ENCODE results near the gene NRF1.

The NRF1 gene

DNA sequence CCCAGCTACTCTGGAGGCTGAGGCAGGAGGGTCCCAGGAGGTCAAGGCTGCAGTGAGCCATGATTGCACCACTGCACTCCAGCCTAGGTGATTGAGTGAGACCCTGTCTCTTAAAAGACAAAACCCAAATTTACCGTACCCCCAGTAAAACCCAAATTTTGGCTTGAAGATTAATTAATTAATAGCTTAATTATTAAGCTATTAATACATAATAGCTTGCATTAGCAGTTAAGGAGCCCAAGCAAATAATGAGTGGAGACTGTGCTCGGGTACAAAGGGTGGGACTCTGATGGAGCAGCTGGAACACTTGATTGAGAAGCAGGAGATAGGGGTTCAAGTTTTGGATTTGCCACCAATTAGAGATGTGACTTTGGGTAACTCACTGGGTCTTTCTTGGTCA, 28.9 kb downstream of the NRF1 start:
- H3K9ac ChIP-seq = no peak overlapping the region
- peaks cover 10% of the 10 kb centered on the region for H3K79me2 ChIP-seq
- no peak for TF ChIP-seq CTCF (IDR thresholded peaks at IDR 0.05)

DNA sequence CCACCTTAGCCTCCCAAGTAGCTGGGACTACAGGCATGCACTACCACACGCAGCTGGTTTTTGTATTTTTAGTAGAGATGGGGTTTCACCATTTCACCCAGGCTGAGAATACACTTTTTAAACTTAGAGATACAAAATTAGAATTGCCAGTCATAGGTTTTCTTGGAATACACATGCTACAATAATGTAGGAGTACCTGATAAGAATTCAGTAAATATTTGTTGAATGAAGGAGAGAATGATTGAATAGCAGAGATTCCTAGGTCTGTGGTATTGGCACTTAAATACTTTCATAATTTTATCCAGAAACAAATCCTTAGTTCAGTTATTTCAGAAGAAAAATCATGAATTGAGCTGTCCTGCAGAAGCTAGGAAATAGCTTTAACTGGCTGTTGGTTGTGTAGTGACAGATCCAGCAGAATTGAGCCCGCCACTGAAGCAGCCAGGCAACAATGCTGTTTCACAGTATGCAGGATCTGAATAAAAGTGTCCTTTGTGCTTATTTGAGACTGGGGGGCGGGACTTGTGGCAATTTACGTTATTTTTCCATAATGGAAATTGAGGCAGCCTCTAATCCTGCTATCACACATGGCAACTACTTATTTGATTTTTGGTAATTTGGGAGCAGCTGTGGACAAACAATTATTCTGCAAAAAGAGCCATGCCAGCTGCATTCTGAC, 31.5 kb downstream of the NRF1 start:
- no peaks in the 10 kb centered on the region for H3K9me3 ChIP-seq (ENCODE audit: control insufficient read depth, low read length)
- H3K4me1 ChIP-seq = peaks cover 2% of the 10 kb centered on the region
- no peak for TF ChIP-seq CTCF (IDR thresholded peaks at IDR 0.05)

More for the DNA sequence above, 28.9 kb downstream of the NRF1 start:
- Histone ChIP-seq H3K27me3 (ENCODE audit: control insufficient read depth, insufficient read depth, low read length) (no peaks in the 10 kb centered on the region), H3K9me3 (ENCODE audit: control insufficient read depth, low read length) (no peaks in the 10 kb centered on the region), H3K27ac (no peak overlapping the region), H3K4me3 (ENCODE audit: low read depth, low read length) (no peak overlapping the region), H3K4me2 (ENCODE audit: low read length) (no peak overlapping the region), H3K4me1 (peaks cover 2% of the 10 kb centered on the region), H2AFZ (no peak overlapping the region), H3K36me3 (ENCODE audit: control insufficient read depth, insufficient read depth, low read length) (no peaks in the 10 kb centered on the region)

GRCh38 chr7:129643550-129644170, 32.1 kb downstream of the NRF1 start:
- Histone ChIP-seq H3K4me1 (no peaks in the 10 kb centered on the region), H3K79me2 (peaks cover 10% of the 10 kb centered on the region), H3K9me3 (ENCODE audit: control insufficient read depth, low read length) (no peaks in the 10 kb centered on the region), H2AFZ (no peak overlapping the region), H3K36me3 (ENCODE audit: control insufficient read depth, insufficient read depth, low read length) (no peaks in the 10 kb centered on the region), H3K4me2 (ENCODE audit: low read length) (no peak overlapping the region), H3K27me3 (ENCODE audit: control insufficient read depth, insufficient read depth, low read length) (no peaks in the 10 kb centered on the region), H3K9ac (no peak overlapping the region), H3K4me3 (ENCODE audit: low read depth, low read length) (no peak overlapping the region), H3K27ac (no peak overlapping the region)
- TF ChIP-seq CTCF (IDR thresholded peaks at IDR 0.05) = no peak

More for the DNA sequence above, 31.5 kb downstream of the NRF1 start:
- Histone ChIP-seq H3K9ac (no peak overlapping the region), H3K36me3 (ENCODE audit: control insufficient read depth, insufficient read depth, low read length) (no peaks in the 10 kb centered on the region), H3K79me2 (peaks cover 10% of the 10 kb centered on the region), H3K4me2 (ENCODE audit: low read length) (no peak overlapping the region), H3K27ac (no peak overlapping the region), H3K4me3 (ENCODE audit: low read depth, low read length) (no peak overlapping the region), H3K27me3 (ENCODE audit: control insufficient read depth, insufficient read depth, low read length) (no peaks in the 10 kb centered on the region), H2AFZ (no peak overlapping the region)

DNA sequence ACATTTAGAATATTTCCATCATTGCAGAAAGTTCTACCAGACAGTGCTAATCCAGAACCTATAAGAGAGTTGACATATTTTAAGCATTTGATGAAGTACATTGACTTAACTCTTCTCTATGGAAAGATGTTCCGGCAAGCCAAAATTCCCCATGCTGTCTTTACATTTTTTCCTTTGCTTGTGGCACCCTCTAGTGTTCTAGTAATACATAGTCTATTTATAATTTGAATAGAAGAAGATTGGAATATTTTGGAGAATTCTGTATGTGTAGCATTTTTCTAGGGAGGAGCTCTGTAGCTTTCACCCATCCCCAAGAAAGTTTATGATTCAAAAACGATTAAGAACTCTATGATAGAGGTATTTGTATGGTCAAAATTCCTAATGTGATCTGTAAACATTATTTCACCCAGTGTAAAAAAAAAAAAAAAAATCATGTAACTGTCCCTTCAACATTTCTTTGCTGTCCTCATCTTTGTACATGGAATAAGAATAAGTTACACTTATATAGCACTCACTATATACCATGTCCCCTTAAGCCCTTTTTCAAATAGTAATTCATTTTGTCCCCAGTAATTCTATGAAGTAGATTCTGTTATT, 33.2 kb downstream of the NRF1 start:
- H3K9ac ChIP-seq = no peak overlapping the region

More for the DNA sequence above, 33.2 kb downstream of the NRF1 start:
- H3K79me2 ChIP-seq = peaks cover 4% of the 10 kb centered on the region
- no peak overlapping the region for H3K27ac ChIP-seq
- no peak overlapping the region for H3K4me3 ChIP-seq (ENCODE audit: low read depth, low read length)
- peak; percentile 52 for TF ChIP-seq CTCF (IDR thresholded peaks at IDR 0.05)
- no peak overlapping the region for H3K4me2 ChIP-seq (ENCODE audit: low read length)
- no peak overlapping the region for H2AFZ ChIP-seq
- H3K4me1 ChIP-seq = no peaks in the 10 kb centered on the region
- H3K9me3 ChIP-seq (ENCODE audit: control insufficient read depth, low read length) = no peaks in the 10 kb centered on the region
- H3K36me3 ChIP-seq (ENCODE audit: control insufficient read depth, insufficient read depth, low read length) = no peaks in the 10 kb centered on the region
- no peaks in the 10 kb centered on the region for H3K27me3 ChIP-seq (ENCODE audit: control insufficient read depth, insufficient read depth, low read length)
